ENCODE results near the gene KRTAP1-4. TPM values are rescaled to one million over a fixed set of nuclear protein-coding genes. Genes with fewer than 3 reads are reported as not detected.

KRTAP1-4 gene
- total and polyA plus RNA-seq, 2 donors (not counting 3 experiments of a cell fraction or from before 2014, with no cell fraction given) = not detected

GRCh38 chr17:40980117-40980516, 49.9 kb downstream of the KRTAP1-4 start:
- DNase-seq (ENCODE audit: low read depth, low spot score) (no peak), FAIRE-seq (no peak)
- CTCF ChIA-PET = interaction anchor here (1.0 to 1.2 kb wide), 2 partner anchors 8 to 568 kb away, joined by 3 read pairs; no protein-coding TSS in a partner anchor
- BruUV-seq (replicated peaks) = no TSS peak
- intact Hi-C loops (cut with micrococcal nuclease) = no loop called here
- H3K36me3 ChIP-seq (ENCODE audit: control insufficient read depth in 2 of 2, extremely low read depth in 1 of 2, insufficient read depth in 2 of 2, low read length in 2 of 2) = no peaks in the 10 kb centered on the region
- peaks cover 0 to 8% of the 10 kb centered on the region in 2 experiments for H3K27me3 ChIP-seq (ENCODE audit: control insufficient read depth in 2 of 2, insufficient read depth in 2 of 2, low read length in 2 of 2)
- no peaks in the 10 kb centered on the region for H3K4me1 ChIP-seq (ENCODE audit: control insufficient read depth, extremely low read depth, insufficient read depth, low read length)
- dilution Hi-C loops (cut with MboI; ENCODE audit: extremely low pct_ligation_motif_present, low sequenced_read_pairs) = no loop called here
- no peaks in the 10 kb centered on the region for H4K20me1 ChIP-seq (replicated peaks; ENCODE audit: control insufficient read depth, extremely low read depth, insufficient read depth, low read length)
- H3K4me3 ChIP-seq (replicated peaks in 1 of 3; ENCODE audit: insufficient read depth in 1 of 3, low read depth in 1 of 3, low read length in 3 of 3) = no peak overlapping the region
- POLR2A ChIA-PET = no interaction called here
- H3K79me2 ChIP-seq (ENCODE audit: control insufficient read depth, insufficient read depth, low read length) = no peaks in the 10 kb centered on the region
- no peaks in the 10 kb centered on the region for H3K9me1 ChIP-seq (replicated peaks; ENCODE audit: control insufficient read depth, extremely low read depth, insufficient read depth, low read length)
- no peak overlapping the region for H3K27ac ChIP-seq (ENCODE audit: insufficient read depth, low read depth, low read length)
- H2AFZ ChIP-seq (ENCODE audit: low read depth, low read length) = no peak overlapping the region
- no peak overlapping the region for H3K4me2 ChIP-seq (ENCODE audit: insufficient read depth, low read length)
- no peak overlapping the region for H3K9ac ChIP-seq (replicated peaks; ENCODE audit: extremely low read depth, insufficient read depth, low read length)
- no peak for TF ChIP-seq EZH2 (IDR thresholded peaks at IDR 0.05; ENCODE audit: borderline replicate concordance, low read depth, low read length, severe bottlenecking)
- no peaks in the 10 kb centered on the region for H3K9me3 ChIP-seq (replicated peaks; ENCODE audit: control insufficient read depth, insufficient read depth, low read length)

Small RNAs within 50 kb of the gene (small RNA-seq; reads per million reads assigned to genes)
- not detected for gene KRTAP3-4P (ENCODE audit: insufficient read depth, insufficient read length, low read depth, low replicate concordance)

Other genes starting within 250 kb of the KRTAP1-4 start
Only the 30 nearest of the 38 such genes appear.
- gene KRT12, start 163.0 kb downstream of the KRTAP1-4 start, total RNA-seq = not detected in 2 replicates
- not detected in 2 replicates for gene KRT12, start 163.0 kb downstream of the KRTAP1-4 start, polyA plus RNA-seq
- not detected in 2 replicates for gene KRT20, start 145.0 kb downstream of the KRTAP1-4 start, total RNA-seq
- not detected in 2 replicates for gene KRT20, start 145.0 kb downstream of the KRTAP1-4 start, polyA plus RNA-seq
- not detected in 2 replicates for gene KRT23, start 92.5 kb downstream of the KRTAP1-4 start, total RNA-seq
- not detected in 2 replicates for gene KRT23, start 92.5 kb downstream of the KRTAP1-4 start, polyA plus RNA-seq
- not detected in 2 replicates for gene KRT39, start 63.2 kb downstream of the KRTAP1-4 start, total RNA-seq
- not detected in 2 replicates for gene KRT39, start 63.2 kb downstream of the KRTAP1-4 start, polyA plus RNA-seq
- gene KRT40, start 45.9 kb downstream of the KRTAP1-4 start, total RNA-seq = not detected in 2 replicates
- not detected in 2 replicates for gene KRT40, start 45.9 kb downstream of the KRTAP1-4 start, polyA plus RNA-seq
- gene KRTAP3-3, start 36.0 kb downstream of the KRTAP1-4 start, total RNA-seq = not detected in 2 replicates
- not detected in 2 replicates for gene KRTAP3-3, start 36.0 kb downstream of the KRTAP1-4 start, polyA plus RNA-seq
- not detected in 2 replicates for gene KRTAP3-2, start 30.3 kb downstream of the KRTAP1-4 start, total RNA-seq
- not detected in 2 replicates for gene KRTAP3-2, start 30.3 kb downstream of the KRTAP1-4 start, polyA plus RNA-seq
- gene KRTAP3-1, start 21.1 kb downstream of the KRTAP1-4 start, total RNA-seq = not detected in 2 replicates
- not detected in 2 replicates for gene KRTAP3-1, start 21.1 kb downstream of the KRTAP1-4 start, polyA plus RNA-seq
- not detected in 2 replicates for gene KRTAP1-5, start 3.0 kb downstream of the KRTAP1-4 start, total RNA-seq
- gene KRTAP1-5, start 3.0 kb downstream of the KRTAP1-4 start, polyA plus RNA-seq = not detected in 2 replicates
- gene KRTAP1-3, start 4.7 kb upstream of the KRTAP1-4 start, total RNA-seq = not detected in 2 replicates
- not detected in 2 replicates for gene KRTAP1-3, start 4.7 kb upstream of the KRTAP1-4 start, polyA plus RNA-seq
- not detected in 2 replicates for gene KRTAP1-1, start 11.3 kb upstream of the KRTAP1-4 start, total RNA-seq
- gene KRTAP1-1, start 11.3 kb upstream of the KRTAP1-4 start, polyA plus RNA-seq = not detected in 2 replicates
- gene KRTAP2-1, start 17.1 kb upstream of the KRTAP1-4 start, total RNA-seq = not detected in 2 replicates
- gene KRTAP2-1, start 17.1 kb upstream of the KRTAP1-4 start, polyA plus RNA-seq = not detected in 2 replicates
- not detected in 2 replicates for gene KRTAP2-2, start 25.0 kb upstream of the KRTAP1-4 start, total RNA-seq
- not detected in 2 replicates for gene KRTAP2-2, start 25.0 kb upstream of the KRTAP1-4 start, polyA plus RNA-seq
- not detected in 2 replicates for gene KRTAP2-3, start 29.9 kb upstream of the KRTAP1-4 start, total RNA-seq
- gene KRTAP2-3, start 29.9 kb upstream of the KRTAP1-4 start, polyA plus RNA-seq = not detected in 2 replicates
- not detected in 2 replicates for gene KRTAP2-4, start 35.7 kb upstream of the KRTAP1-4 start, total RNA-seq
- not detected in 2 replicates for gene KRTAP2-4, start 35.7 kb upstream of the KRTAP1-4 start, polyA plus RNA-seq
- gene KRTAP4-7, start 54.0 kb upstream of the KRTAP1-4 start, total RNA-seq = not detected in 2 replicates
- not detected in 2 replicates for gene KRTAP4-7, start 54.0 kb upstream of the KRTAP1-4 start, polyA plus RNA-seq
- gene KRTAP4-8, start 67.9 kb upstream of the KRTAP1-4 start, total RNA-seq = not detected in 2 replicates
- not detected in 2 replicates for gene KRTAP4-8, start 67.9 kb upstream of the KRTAP1-4 start, polyA plus RNA-seq
- not detected in 2 replicates for gene KRTAP4-16, start 72.0 kb upstream of the KRTAP1-4 start, total RNA-seq
- gene KRTAP4-16, start 72.0 kb upstream of the KRTAP1-4 start, polyA plus RNA-seq = not detected in 2 replicates
- gene KRTAP4-9, start 75.2 kb upstream of the KRTAP1-4 start, total RNA-seq = not detected in 2 replicates
- gene KRTAP4-9, start 75.2 kb upstream of the KRTAP1-4 start, polyA plus RNA-seq = not detected in 2 replicates
- gene KRTAP4-11, start 88.2 kb upstream of the KRTAP1-4 start, total RNA-seq = not detected in 2 replicates
- not detected in 2 replicates for gene KRTAP4-11, start 88.2 kb upstream of the KRTAP1-4 start, polyA plus RNA-seq
- not detected in 2 replicates for gene KRTAP4-12, start 94.0 kb upstream of the KRTAP1-4 start, total RNA-seq
- gene KRTAP4-12, start 94.0 kb upstream of the KRTAP1-4 start, polyA plus RNA-seq = not detected in 2 replicates
- gene KRTAP4-6, start 110.3 kb upstream of the KRTAP1-4 start, total RNA-seq = not detected in 2 replicates
- not detected in 2 replicates for gene KRTAP4-6, start 110.3 kb upstream of the KRTAP1-4 start, polyA plus RNA-seq
- not detected in 2 replicates for gene KRTAP4-5, start 119.6 kb upstream of the KRTAP1-4 start, total RNA-seq
- gene KRTAP4-5, start 119.6 kb upstream of the KRTAP1-4 start, polyA plus RNA-seq = not detected in 2 replicates
- not detected in 2 replicates for gene KRTAP4-4, start 130.6 kb upstream of the KRTAP1-4 start, total RNA-seq
- gene KRTAP4-4, start 130.6 kb upstream of the KRTAP1-4 start, polyA plus RNA-seq = not detected in 2 replicates
- not detected in 2 replicates for gene KRTAP4-3, start 138.0 kb upstream of the KRTAP1-4 start, total RNA-seq
- gene KRTAP4-3, start 138.0 kb upstream of the KRTAP1-4 start, polyA plus RNA-seq = not detected in 2 replicates
- gene KRTAP4-2, start 148.0 kb upstream of the KRTAP1-4 start, total RNA-seq = not detected in 2 replicates
- not detected in 2 replicates for gene KRTAP4-2, start 148.0 kb upstream of the KRTAP1-4 start, polyA plus RNA-seq
- gene KRTAP4-1, start 154.7 kb upstream of the KRTAP1-4 start, total RNA-seq = not detected in 2 replicates
- not detected in 2 replicates for gene KRTAP4-1, start 154.7 kb upstream of the KRTAP1-4 start, polyA plus RNA-seq
- gene KRTAP9-1, start 159.7 kb upstream of the KRTAP1-4 start, total RNA-seq = not detected in 2 replicates
- gene KRTAP9-1, start 159.7 kb upstream of the KRTAP1-4 start, polyA plus RNA-seq = not detected in 2 replicates
- not detected in 2 replicates for gene KRTAP9-2, start 196.5 kb upstream of the KRTAP1-4 start, total RNA-seq
- not detected in 2 replicates for gene KRTAP9-2, start 196.5 kb upstream of the KRTAP1-4 start, polyA plus RNA-seq
- gene KRTAP9-3, start 202.3 kb upstream of the KRTAP1-4 start, total RNA-seq = not detected in 2 replicates
- not detected in 2 replicates for gene KRTAP9-3, start 202.3 kb upstream of the KRTAP1-4 start, polyA plus RNA-seq

All from endothelial cell of umbilical vein (primary cell).